Keratinocyte (primary cell): Measurements from ENCODE around the gene SEL1L.

Experiments
- CTCF ChIP-seq, 3 experiments: IDR thresholded peaks in 1 of 3; conservative IDR thresholded peaks in 1 of 3; optimal IDR thresholded peaks in 1 of 3; 2 replicates in 2 of 3; 3 replicates in 1 of 3; pipeline versions ENCODE3 to v1.5.1; 2011; ENCODE audit warnings: low read length in 3 of 3, mild to moderate bottlenecking in 3 of 3, moderate library complexity in 2 of 3, control low read depth in 1 of 3, inconsistent platforms in 1 of 3; ENCODE audit not compliant: insufficient read depth in 2 of 3; ENCODE audit errors: extremely low read depth in 1 of 3
- EZH2 ChIP-seq: IDR thresholded peaks from one replicate; pipeline ENCODE4 v1.6.1; 2012; ENCODE audit warnings: inconsistent platforms, mild to moderate bottlenecking, low read length, moderate library complexity

GRCh38 chr14:81533212-81533535 lies 479 bp downstream of the SEL1L start:
- TF ChIP-seq CTCF (optimal IDR thresholded peaks at IDR 0.05 in 1 of 3, IDR thresholded peaks at IDR 0.05 in 1 of 3, conservative IDR thresholded peaks at IDR 0.05 in 1 of 3; ENCODE audit: extremely low read depth in 1 of 3, insufficient read depth in 2 of 3, low read length in 3 of 3) (no peak), EZH2 (no peak)
